Activated naive CD8-positive, alpha-beta T cell treated with anti-CD3 and anti-CD28 coated beads for 36 hours (primary cell): ENCODE data around the gene GRIN2C. TPM values are rescaled to one million over a fixed set of nuclear protein-coding genes. Genes with fewer than 3 reads are reported as not detected.

Experiments used
- DNase-seq: peaks from one replicate; pipeline ENCODE4 v3.0.0; 2021
- H3K27ac Mint-ChIP-seq: one replicate; pipeline ENCODE4 v1.8.0; 2022; ENCODE audit warnings: mild to moderate bottlenecking, moderate library complexity, mixed read lengths
- H3K27me3 Mint-ChIP-seq: one replicate; pipeline ENCODE4 v1.8.0; 2022; ENCODE audit warnings: mild to moderate bottlenecking, mixed read lengths
- H3K36me3 Mint-ChIP-seq: one replicate; pipeline ENCODE4 v1.8.0; 2021; ENCODE audit warnings: mild to moderate bottlenecking, mixed read lengths
- H3K4me1 Mint-ChIP-seq: one replicate; pipeline ENCODE4 v1.8.0; 2021; ENCODE audit warnings: mixed read lengths
- H3K4me3 Mint-ChIP-seq: one replicate; pipeline ENCODE4 v1.8.0; 2022; ENCODE audit warnings: mild to moderate bottlenecking, moderate library complexity, mixed read lengths
- H3K9me3 Mint-ChIP-seq: one replicate; pipeline ENCODE4 v1.8.0; 2022; ENCODE audit warnings: mixed read lengths
- total RNA-seq, 2 experiments: library from RNA; stranded (reverse); gene quantifications; one replicate each; pipeline ENCODE4 v1.2.3, GENCODE V29; 2021

The GRIN2C gene
- total RNA-seq, 2 experiments from 2014 or later, result not detected

DNA sequence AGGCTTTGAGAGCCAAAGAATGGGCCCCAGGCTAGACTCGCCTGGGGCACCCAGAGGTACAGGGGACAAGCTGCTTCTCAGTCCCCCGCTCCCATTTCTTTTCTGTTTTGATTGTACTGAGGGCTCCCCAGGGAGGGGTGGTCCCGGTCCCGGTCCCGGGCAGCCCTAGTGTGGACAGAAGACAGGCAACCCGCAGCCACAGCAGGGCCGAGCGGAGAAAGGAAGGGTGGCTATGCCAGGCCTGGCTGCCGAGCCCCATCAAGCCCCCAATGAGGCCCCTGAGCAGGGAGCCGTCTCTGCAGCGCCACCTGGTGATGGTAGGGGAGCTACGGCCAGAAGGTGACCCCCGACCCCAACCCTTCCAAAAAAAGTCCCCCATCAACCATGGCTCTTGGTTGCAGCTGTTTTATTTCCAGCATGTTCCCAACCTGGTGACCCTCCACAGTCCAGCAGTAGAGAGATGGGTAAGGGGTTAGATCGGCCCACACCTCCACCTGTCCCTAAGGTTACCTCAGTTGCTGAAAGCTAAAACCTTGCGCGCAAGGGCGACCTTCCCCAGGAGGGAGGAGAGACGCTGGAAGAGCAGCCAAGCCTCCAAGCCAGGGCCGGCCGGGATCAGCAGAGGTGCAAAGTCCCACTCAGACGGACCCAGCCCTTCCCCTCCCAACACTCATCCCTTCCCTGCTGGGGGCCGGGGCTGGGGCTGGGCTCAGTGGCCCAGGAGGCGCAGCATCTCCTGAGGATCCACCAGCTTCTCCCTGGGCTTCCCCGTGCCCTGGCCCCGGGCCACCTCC is 2.6 kb upstream of the GRIN2C start:
- no peaks in the 10 kb centered on the region for H3K9me3 Mint-ChIP-seq
- peak; percentile 80 for DNase-seq
- no peak overlapping the region for H3K27ac Mint-ChIP-seq
- H3K4me1 Mint-ChIP-seq, result peaks cover 12% of the 10 kb centered on the region
- no peaks in the 10 kb centered on the region for H3K36me3 Mint-ChIP-seq
- H3K4me3 Mint-ChIP-seq, result peak overlapping the region; percentile 37
- H3K27me3 Mint-ChIP-seq, result peaks cover 48% of the 10 kb centered on the region

DNA sequence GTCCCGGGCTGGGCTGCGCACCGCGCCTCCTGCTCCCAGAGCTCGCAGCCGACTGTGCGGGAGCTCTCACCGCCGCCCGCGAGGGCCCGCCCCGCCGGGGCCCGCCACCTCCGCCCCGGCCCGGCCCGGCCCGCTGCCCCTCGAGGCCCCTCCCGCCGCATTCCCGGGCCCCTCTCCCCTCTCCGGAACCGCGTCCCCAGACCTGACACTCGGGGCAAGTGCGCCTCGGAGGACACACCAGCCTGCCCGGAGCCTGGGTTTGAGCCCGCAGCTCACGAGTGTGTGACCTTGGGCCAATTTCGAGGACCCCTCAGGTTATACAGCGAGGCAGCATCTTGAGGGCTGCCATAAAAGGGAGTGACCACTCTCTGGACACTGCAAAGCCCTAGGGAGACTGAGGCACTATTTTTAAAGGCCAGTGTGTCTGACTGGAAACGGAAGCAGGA is 2.0 kb upstream of the GRIN2C start:
- Mint-ChIP-seq H3K4me3 (peak overlapping the region; percentile 37), H3K9me3 (no peaks in the 10 kb centered on the region), H3K4me1 (peaks cover 12% of the 10 kb centered on the region), H3K27me3 (peaks cover 55% of the 10 kb centered on the region), H3K27ac (no peak overlapping the region), H3K36me3 (no peaks in the 10 kb centered on the region)
- DNase-seq, result no peak

DNA sequence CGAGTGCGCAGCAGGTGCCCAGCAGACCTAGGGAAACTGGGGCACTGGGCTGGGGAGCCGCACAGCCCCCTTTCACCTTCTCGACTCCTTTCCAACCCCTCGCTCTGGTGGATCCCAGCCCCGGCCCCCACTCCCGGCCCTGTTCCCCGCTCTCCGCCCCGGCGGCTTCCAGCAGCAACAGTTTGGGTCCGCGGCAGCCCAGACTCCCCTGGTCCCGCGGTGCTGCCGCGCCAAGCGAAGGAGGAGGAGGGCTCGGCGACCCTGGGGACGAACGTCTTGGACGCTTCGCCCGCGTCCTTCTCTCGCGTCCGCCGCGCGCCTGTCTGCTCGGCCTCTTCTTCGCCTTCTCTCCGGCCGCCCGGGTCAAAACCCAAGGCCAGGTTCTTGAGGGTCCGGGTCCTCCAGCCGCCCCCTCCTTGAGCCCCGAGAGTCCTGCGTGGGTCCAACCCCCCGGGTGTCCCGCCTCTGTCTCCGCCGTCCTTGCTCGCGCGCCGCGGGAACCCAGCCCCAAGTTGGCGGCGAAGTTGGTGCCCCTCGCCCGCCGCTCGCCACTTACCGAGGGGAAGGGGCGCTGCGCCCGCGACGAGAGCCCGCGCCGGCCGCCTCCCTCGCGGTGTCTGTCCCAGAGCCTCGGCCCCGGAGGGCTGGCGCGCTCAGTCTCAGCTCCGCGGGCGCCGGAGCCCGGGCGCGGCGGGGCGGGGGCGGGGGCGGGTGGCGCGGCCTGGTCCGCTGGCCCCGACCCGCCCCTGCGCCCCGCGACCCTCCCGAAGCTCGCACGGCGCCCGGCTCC is 1.4 kb upstream of the GRIN2C start:
- Mint-ChIP-seq H3K27me3 (peaks cover 61% of the 10 kb centered on the region), H3K36me3 (no peaks in the 10 kb centered on the region), H3K27ac (no peak overlapping the region), H3K4me3 (no peak overlapping the region), H3K4me1 (peaks cover 12% of the 10 kb centered on the region), H3K9me3 (no peaks in the 10 kb centered on the region)
- DNase-seq, result no peak

DNA sequence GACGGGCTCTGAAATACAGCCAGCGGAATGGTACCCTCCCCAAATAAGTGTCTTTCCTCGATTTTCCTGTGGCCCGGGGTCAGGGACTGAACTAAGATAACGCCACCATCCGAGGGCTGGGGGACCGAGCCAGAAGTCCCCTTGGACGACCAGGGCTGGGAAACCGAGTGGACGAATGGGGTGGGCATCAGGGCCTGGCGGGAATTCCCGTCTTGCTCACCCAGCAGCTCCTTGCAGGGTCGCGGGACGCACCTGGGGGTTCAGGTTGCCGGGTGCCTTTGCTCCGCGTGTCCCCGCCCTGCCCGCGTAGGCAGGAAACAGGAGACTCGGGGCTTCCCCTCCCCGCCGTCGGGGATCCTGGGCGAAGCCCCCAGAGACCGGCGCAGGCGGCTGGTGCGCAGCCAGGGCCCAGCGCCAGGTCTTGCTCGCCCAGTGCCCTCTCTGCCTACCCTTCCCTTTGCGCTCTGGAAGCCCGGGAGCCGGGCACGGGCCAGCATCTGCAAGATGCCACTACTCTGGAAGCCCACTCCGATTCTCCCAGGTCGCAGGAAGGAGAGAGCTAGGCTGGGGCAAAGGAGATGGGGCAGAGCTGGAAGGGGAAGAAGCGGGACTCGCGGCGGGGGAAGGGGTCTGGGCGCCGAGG is 665 bp upstream of the GRIN2C start:
- DNase-seq, result no peak
- Mint-ChIP-seq H3K4me1 (peaks cover 12% of the 10 kb centered on the region), H3K27me3 (peaks cover 68% of the 10 kb centered on the region)

DNA sequence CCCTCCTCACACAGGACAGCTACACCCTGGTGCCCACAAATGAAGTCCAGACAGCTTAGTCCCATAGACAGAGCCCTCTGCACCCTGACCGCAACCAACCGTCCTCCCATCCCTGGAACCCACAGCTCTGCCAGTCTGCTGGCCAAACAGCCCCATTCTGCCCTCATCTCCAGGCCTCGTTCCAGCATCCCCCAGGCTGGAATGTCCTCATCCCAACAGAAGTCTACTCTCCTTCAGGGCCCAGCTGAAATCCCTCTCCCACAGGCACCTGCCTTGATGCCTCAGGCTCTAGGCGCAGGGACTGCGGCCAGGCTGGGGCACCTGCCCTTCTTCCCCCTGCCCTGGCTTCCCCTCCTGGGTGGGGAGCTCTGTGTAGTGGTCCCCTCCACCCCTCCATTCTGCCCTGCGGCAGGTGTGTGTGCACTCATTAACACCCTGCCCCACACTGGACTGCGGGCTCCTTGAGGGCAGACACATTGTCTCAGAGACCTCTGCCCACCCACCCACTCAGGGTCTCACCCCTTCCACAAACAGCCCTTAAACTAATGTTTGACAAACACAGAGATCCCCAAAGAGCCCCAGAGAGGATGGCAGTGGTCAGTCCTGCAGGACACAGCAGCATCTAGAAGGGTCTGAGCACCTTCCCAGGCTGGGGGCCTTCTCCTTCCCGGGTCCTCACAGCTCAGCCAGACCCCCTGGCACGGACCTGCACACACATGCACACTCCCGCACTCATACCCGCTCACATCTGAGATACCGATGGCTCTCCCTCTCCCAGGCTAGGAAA is 820 bp downstream of the GRIN2C start:
- peaks cover 10% of the 10 kb centered on the region for H3K4me1 Mint-ChIP-seq
- DNase-seq, result no peak
- no peak overlapping the region for H3K4me3 Mint-ChIP-seq
- no peak overlapping the region for H3K27ac Mint-ChIP-seq
- peaks cover 81% of the 10 kb centered on the region for H3K27me3 Mint-ChIP-seq
- H3K36me3 Mint-ChIP-seq, result no peaks in the 10 kb centered on the region
- no peaks in the 10 kb centered on the region for H3K9me3 Mint-ChIP-seq

More for the DNA sequence above, 665 bp upstream of the GRIN2C start:
- Mint-ChIP-seq H3K4me3 (peak overlapping the region; percentile 40), H3K36me3 (no peaks in the 10 kb centered on the region), H3K27ac (no peak overlapping the region), H3K9me3 (no peaks in the 10 kb centered on the region)

DNA sequence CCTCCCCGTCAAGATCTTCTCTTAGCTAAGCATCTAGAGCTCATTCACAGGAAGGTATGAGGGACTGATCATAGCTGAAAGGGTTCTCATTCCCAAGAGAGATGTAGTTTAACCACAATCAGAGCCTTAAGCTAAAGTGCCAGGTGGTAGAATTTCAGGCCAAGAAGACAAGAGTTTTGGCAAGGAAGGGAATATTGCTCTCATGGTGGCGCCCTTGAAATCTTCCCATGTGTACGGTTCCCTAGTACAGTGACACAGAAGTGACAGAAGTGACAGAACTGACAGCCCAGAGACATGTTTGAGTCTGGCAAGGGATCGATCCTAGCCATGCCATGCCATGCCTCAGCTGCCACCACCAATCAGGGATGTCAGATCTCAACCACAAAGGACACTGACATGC is 2.5 kb downstream of the GRIN2C start:
- Mint-ChIP-seq H3K27me3 (peaks cover 91% of the 10 kb centered on the region), H3K4me1 (peaks cover 14% of the 10 kb centered on the region), H3K27ac (no peak overlapping the region), H3K4me3 (no peak overlapping the region), H3K9me3 (no peaks in the 10 kb centered on the region), H3K36me3 (no peaks in the 10 kb centered on the region)
- DNase-seq, result no peak

DNA sequence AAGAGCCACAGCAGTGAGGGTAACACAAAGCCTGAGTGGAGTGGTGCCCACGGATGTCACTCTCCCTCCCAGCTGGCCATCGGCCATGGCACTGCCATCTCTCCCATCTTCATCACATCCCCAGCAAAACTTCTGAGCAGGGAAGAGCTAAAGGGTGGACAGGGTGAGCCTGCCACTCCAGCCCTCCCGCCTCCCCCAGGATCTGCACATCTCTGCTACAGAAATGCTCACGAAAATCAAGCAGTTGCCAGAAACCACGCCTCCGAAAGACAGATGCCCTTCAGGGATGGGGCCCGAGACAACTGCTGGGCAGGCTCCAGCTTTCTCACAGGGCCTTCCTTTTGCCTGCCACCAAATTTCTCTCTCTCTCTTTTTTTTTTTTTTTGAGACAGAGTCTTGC is 3.6 kb downstream of the GRIN2C start:
- DNase-seq, result no peak
- Mint-ChIP-seq H3K4me1 (peaks cover 10% of the 10 kb centered on the region), H3K27ac (no peak overlapping the region), H3K9me3 (no peaks in the 10 kb centered on the region), H3K4me3 (no peak overlapping the region), H3K27me3 (peaks cover 89% of the 10 kb centered on the region), H3K36me3 (no peaks in the 10 kb centered on the region)

DNA sequence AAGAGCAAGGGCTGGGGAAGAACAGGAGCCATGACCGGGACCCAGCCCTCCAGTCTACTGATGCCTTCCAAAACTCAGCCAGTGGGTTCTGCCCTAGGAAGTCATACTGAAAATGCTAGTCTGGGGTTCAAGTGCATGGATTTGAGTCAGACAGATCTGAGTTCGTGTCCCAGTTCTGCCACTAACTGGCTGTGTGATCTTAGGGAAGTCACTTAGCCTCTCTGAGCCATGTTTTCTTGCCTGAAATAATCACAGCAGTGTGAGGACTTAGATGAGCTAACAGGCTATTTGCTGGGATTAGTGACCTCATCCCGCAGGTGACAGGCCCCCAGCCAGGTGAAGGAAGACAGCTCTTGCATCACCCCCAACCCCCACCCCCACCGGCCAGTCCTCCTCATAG is 4.4 kb downstream of the GRIN2C start:
- H3K9me3 Mint-ChIP-seq, result no peaks in the 10 kb centered on the region
- no peak for DNase-seq
- H3K4me3 Mint-ChIP-seq, result no peak overlapping the region
- no peak overlapping the region for H3K27ac Mint-ChIP-seq
- H3K4me1 Mint-ChIP-seq, result peaks cover 8% of the 10 kb centered on the region
- no peaks in the 10 kb centered on the region for H3K36me3 Mint-ChIP-seq
- peaks cover 85% of the 10 kb centered on the region for H3K27me3 Mint-ChIP-seq

DNA sequence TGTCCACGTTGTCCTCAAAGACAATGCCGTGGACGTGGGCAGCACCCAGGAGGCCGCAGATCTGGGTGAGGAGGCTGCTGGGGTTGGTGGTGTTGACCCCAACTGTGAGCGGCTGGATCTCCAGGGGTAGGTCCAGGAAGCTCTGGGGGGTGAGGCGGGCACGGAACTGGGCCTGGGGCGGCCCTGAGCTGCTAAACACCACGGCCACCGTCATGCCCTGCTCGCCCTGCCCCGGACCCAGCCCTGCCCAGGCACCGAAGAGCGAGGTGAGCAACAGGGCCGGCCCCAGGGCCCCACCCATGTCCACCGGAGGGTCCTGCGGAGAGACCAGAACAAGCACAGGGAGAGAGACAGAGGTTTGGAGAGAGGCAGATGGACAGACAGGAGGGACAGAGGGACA is 4.9 kb downstream of the GRIN2C start:
- Mint-ChIP-seq H3K27me3 (peaks cover 80% of the 10 kb centered on the region), H3K27ac (no peak overlapping the region), H3K9me3 (no peaks in the 10 kb centered on the region), H3K4me3 (no peak overlapping the region), H3K36me3 (no peaks in the 10 kb centered on the region), H3K4me1 (peaks cover 5% of the 10 kb centered on the region)
- DNase-seq, result no peak

DNA sequence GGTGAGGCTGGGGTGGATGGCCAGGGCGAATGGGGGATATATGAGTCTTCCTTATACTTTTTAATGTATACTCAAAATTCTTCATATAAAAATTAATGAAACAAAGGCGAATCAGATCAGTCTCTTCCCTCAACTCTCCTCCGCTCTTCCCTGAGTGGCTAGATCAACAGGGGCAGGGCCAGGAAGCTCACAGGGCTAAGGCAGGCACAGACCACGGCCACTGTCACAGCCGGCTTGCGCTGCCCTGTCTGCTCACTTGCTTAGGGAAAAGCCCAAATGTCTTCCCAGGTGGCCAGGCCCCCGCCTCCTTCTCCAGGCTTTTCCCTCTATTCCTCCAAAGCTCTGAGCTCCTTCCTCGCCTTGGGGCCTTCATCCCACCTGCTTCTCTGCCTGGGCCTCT is 6.0 kb downstream of the GRIN2C start:
- Mint-ChIP-seq H3K4me1 (peaks cover 4% of the 10 kb centered on the region), H3K27me3 (peaks cover 70% of the 10 kb centered on the region), H3K36me3 (no peaks in the 10 kb centered on the region), H3K27ac (no peak overlapping the region), H3K4me3 (no peak overlapping the region), H3K9me3 (no peaks in the 10 kb centered on the region)
- DNase-seq, result no peak

DNA sequence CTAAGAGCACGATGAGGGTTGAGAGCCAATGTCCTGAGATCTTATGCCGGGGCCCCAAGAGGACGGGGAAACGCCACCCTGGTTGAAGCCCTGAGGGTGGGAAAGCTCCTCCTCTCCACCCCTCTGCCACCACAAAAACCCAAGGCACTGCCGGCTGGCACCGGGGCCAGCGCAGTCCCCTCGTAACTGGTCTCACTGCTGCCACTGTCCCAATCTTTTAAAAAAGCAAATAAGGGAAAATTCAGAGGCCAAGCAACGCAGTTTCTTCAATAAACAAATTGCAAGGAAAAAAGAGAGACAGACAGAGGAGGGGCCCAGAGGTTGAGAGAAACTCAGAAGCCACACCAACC is 6.7 kb downstream of the GRIN2C start:
- no peaks in the 10 kb centered on the region for H3K9me3 Mint-ChIP-seq
- no peak overlapping the region for H3K27ac Mint-ChIP-seq
- no peaks in the 10 kb centered on the region for H3K36me3 Mint-ChIP-seq
- H3K27me3 Mint-ChIP-seq, result peaks cover 64% of the 10 kb centered on the region
- H3K4me1 Mint-ChIP-seq, result peaks cover 4% of the 10 kb centered on the region
- H3K4me3 Mint-ChIP-seq, result peak overlapping the region; percentile 64
- DNase-seq, result no peak

DNA sequence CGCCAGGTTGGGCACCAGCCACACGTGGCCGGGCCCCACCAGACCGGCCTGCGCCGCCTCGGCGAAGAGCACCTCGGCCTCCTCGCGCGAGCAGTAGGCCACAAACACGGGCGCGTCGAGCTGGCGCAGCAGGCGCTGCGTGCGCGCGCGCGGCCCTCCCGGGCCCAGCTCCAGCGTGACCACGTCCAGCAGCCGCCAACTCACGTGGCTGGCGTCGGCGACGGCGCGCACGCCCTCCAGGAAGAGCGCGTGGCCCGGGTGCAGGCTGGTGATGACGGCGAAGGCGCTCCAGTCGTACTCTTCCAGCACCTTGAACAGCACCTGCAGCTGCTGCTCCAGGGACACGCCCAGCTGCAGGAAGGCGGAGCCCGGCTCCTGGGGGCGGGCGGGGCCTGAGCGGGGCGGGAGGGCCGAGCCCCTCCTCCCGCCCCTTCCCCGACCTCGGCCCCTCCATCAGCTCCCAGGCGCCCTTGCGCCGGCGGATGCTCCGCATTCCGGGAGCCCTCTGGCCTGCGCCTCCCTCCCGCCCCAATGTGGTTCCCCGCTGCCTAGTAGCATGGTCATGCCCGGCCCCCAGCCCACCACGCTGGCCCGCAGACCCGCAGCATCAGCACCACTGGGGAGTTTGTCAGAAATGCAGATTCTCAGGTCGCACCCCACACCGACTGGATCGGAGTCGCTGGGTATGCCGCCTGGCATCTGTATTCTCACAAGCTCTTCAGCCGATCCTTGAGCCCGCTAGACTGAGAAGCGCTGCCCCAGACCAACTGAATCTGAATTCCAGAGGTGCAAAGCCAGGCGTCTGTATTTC is 7.2 kb downstream of the GRIN2C start:
- DNase-seq, result peak; percentile 67
- peaks cover 58% of the 10 kb centered on the region for H3K27me3 Mint-ChIP-seq
- H3K36me3 Mint-ChIP-seq, result no peaks in the 10 kb centered on the region
- H3K4me1 Mint-ChIP-seq, result peaks cover 4% of the 10 kb centered on the region
- peak overlapping the region; percentile 64 for H3K4me3 Mint-ChIP-seq
- H3K27ac Mint-ChIP-seq, result no peak overlapping the region
- no peaks in the 10 kb centered on the region for H3K9me3 Mint-ChIP-seq

DNA sequence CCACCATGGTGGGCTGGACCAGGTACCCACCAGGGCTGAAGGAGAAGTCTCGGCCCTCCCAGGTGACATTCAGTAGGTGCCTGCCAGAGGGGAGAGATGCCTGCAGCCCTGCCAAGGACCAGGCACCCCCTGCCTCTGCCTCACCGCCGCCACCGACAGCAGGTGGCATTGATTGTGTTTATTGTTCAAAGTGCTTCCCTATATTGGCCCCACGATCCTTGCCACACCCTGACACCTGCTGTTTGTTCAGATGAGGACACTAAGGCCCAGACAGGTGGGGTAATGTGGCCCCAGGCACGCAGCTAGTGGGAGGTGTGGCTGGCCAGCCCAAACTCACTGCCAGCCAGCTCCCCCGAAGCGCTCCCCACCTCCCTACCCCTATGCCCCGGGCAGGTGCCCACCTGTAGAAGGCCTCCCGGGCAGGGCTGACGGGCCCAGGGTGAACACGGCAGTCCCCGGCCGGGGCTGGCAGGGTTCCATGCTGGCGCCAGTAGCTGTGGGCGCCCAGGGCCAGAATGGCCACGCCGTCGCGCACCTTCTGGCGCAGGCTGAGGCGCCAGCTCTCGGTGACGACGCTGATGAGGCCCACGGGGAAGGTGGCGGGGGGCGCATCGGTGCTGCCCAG is 8.0 kb downstream of the GRIN2C start:
- Mint-ChIP-seq H3K4me1 (peaks cover 4% of the 10 kb centered on the region), H3K27me3 (peaks cover 51% of the 10 kb centered on the region), H3K27ac (no peak overlapping the region), H3K9me3 (no peaks in the 10 kb centered on the region), H3K36me3 (no peaks in the 10 kb centered on the region), H3K4me3 (no peak overlapping the region)
- DNase-seq, result no peak

DNA sequence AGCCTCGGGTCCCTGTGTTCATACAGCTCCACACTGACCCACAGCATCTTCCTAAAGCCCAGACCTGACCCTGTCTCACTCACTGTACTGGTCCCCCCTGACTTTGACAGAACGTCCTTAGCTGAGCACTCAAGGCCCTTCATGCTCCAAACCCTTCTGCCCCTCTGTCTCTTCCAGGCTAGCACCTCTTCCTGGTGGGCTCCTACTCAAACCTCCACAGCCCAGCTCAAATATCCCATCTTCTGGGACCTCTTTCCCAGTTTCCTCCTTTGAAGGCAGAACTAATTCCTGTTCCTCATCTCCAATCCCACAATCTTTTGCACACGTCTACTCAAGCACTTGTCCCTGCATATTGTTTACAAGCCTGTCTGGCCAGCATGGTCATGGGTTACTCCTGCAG is 8.8 kb downstream of the GRIN2C start:
- H3K36me3 Mint-ChIP-seq, result no peaks in the 10 kb centered on the region
- no peak for DNase-seq
- no peak overlapping the region for H3K4me3 Mint-ChIP-seq
- peaks cover 4% of the 10 kb centered on the region for H3K4me1 Mint-ChIP-seq
- no peak overlapping the region for H3K27ac Mint-ChIP-seq
- H3K9me3 Mint-ChIP-seq, result no peaks in the 10 kb centered on the region
- peaks cover 43% of the 10 kb centered on the region for H3K27me3 Mint-ChIP-seq
